Liver (tissue), 9 donors: ENCODE data around the gene PTGES. TPM values are rescaled to one million over a fixed set of nuclear protein-coding genes. Genes with fewer than 3 reads are reported as not detected.

Experiments used
- DNase-seq: peaks from one replicate; pipeline ENCODE4 v3.0.0-alpha.2; 2017; ENCODE audit warnings: low spot score
- H3K27ac ChIP-seq, 2 donors: one replicate each; pipeline ENCODE4 v1.7.0; 2013; ENCODE audit warnings: inconsistent platforms in 2 of 2, low read length in 2 of 2, control low read depth in 1 of 2, low read depth in 1 of 2, mild to moderate bottlenecking in 1 of 2
- H3K27me3 ChIP-seq, 4 donors: one replicate each; pipeline versions ENCODE4 v1.6.1 to v1.7.0; 2013; ENCODE audit warnings: low read length in 3 of 4, inconsistent platforms in 1 of 4, mild to moderate bottlenecking in 1 of 4, moderate library complexity in 1 of 4; ENCODE audit not compliant: control insufficient read depth in 4 of 4, insufficient read depth in 4 of 4
- H3K36me3 ChIP-seq, 4 donors: one replicate each; pipeline versions ENCODE4 v1.6.1 to v1.7.0; 2013; ENCODE audit warnings: low read length in 3 of 4, mild to moderate bottlenecking in 3 of 4, low read depth in 1 of 4, moderate library complexity in 1 of 4; ENCODE audit not compliant: control insufficient read depth in 4 of 4, insufficient read depth in 3 of 4
- H3K4me1 ChIP-seq, 4 donors: one replicate each; pipeline versions ENCODE4 v1.6.1 to v1.7.0; 2013; ENCODE audit warnings: low read length in 3 of 4, mild to moderate bottlenecking in 3 of 4, moderate library complexity in 1 of 4; ENCODE audit not compliant: control insufficient read depth in 4 of 4, insufficient read depth in 4 of 4
- H3K4me3 ChIP-seq, 3 donors: one replicate each; pipeline versions ENCODE4 v1.6.1 to v1.7.0; 2013; ENCODE audit warnings: low read length in 3 of 3, control low read depth in 1 of 3, low read depth in 1 of 3, mild to moderate bottlenecking in 1 of 3
- H3K9ac ChIP-seq, 2 donors: one replicate each; pipeline ENCODE4 v1.7.0; 2013; ENCODE audit warnings: low read length in 2 of 2, mild to moderate bottlenecking in 2 of 2, moderate library complexity in 2 of 2, control low read depth in 1 of 2, low read depth in 1 of 2
- H3K9me3 ChIP-seq, 4 donors: one replicate each; pipeline versions ENCODE4 v1.6.1 to v1.7.0; 2013; ENCODE audit warnings: low read length in 3 of 4; ENCODE audit not compliant: control insufficient read depth in 4 of 4
- EGR1 ChIP-seq, 2 donors: IDR thresholded peaks; 2 replicates each; pipeline ENCODE4 v1.6.1; 2016 to 2018; ENCODE audit warnings: antibody characterized with exemption in 2 of 2, low read depth in 2 of 2
- FOXA2 ChIP-seq: IDR thresholded peaks from 2 replicates; pipeline ENCODE4 v1.6.1; 2016; ENCODE audit warnings: antibody characterized with exemption
- GABPA ChIP-seq, 2 donors: IDR thresholded peaks in 1 of 2; conservative IDR thresholded peaks in 1 of 2; 2 replicates each; pipeline ENCODE4 v1.6.1; 2016; ENCODE audit warnings: antibody characterized with exemption in 2 of 2, mild to moderate bottlenecking in 1 of 2, moderate library complexity in 1 of 2
- HNF4A ChIP-seq, 2 donors: conservative IDR thresholded peaks; 2 replicates each; pipeline ENCODE4 v1.6.1; 2016; ENCODE audit warnings: antibody characterized with exemption in 2 of 2, mild to moderate bottlenecking in 2 of 2
- NR2F2 ChIP-seq: IDR thresholded peaks from 2 replicates; pipeline ENCODE4 v1.6.1; 2016; ENCODE audit warnings: antibody characterized with exemption
- RAD21 ChIP-seq, 2 donors: IDR thresholded peaks; 2 replicates each; pipeline ENCODE4 v1.6.1; 2016; ENCODE audit warnings: antibody characterized with exemption in 2 of 2, mild to moderate bottlenecking in 2 of 2
- REST ChIP-seq: IDR thresholded peaks from 2 replicates; pipeline ENCODE4 v1.6.1; 2016; ENCODE audit warnings: antibody characterized with exemption, mild to moderate bottlenecking
- RXRA ChIP-seq, 2 donors: IDR thresholded peaks; 2 replicates each; pipeline ENCODE4 v1.6.1; 2017 to 2018; ENCODE audit warnings: antibody characterized with exemption in 2 of 2, mild to moderate bottlenecking in 1 of 2
- SP1 ChIP-seq: IDR thresholded peaks from 2 replicates; pipeline ENCODE4 v1.6.1; 2018; ENCODE audit warnings: antibody characterized with exemption, mild to moderate bottlenecking
- TAF1 ChIP-seq: conservative IDR thresholded peaks from 2 replicates; pipeline ENCODE4 v1.6.1; 2016; ENCODE audit warnings: antibody characterized with exemption, mild to moderate bottlenecking
- YY1 ChIP-seq: IDR thresholded peaks from 2 replicates; pipeline ENCODE4 v1.6.1; 2016; ENCODE audit warnings: antibody characterized with exemption, mild to moderate bottlenecking
- WGBS: extraction: QIAGEN DNeasy Blood & Tissue Kit; methylation state at CpG from one replicate; pipeline ENCODE4 v1.1.7; 2013; 5-methylcytosine and 5-hydroxymethylcytosine counted together
- polyA plus RNA-seq, 2 donors: library from polyadenylated mRNA; stranded (reverse) in 1 of 2; unstranded in 1 of 2; fragments of 200-250 nt in 1 of 2; fragments of >200 nt in 1 of 2; fragmentation: Nextera tagmentation in 1 of 2; extraction: Ambion mirVana in 1 of 2; gene quantifications; one replicate each; pipeline versions ENCODE4 v1.2.1 to v1.2.3, GENCODE V29; 2013 to 2015
- total RNA-seq, 2 donors: library from RNA; depleted of rRNA; stranded (reverse); fragments of >200 nt; gene quantifications; one replicate each; pipeline ENCODE4 v1.2.3, GENCODE V29; 2014
- TF ChIP-seq, protein P1 (sequence below): IDR thresholded peaks from 2 replicates; pipeline ENCODE4 v1.6.1; 2016; ENCODE audit warnings: antibody characterized with exemption
- TF ChIP-seq, protein P2 (sequence below): IDR thresholded peaks from 2 replicates; pipeline ENCODE4 v1.6.1; 2016; ENCODE audit warnings: antibody characterized with exemption
- TF ChIP-seq, protein P3 (sequence below): IDR thresholded peaks from 2 replicates; pipeline ENCODE4 v1.6.1; 2016; ENCODE audit warnings: antibody characterized with exemption
- TF ChIP-seq, protein P4 (sequence below): fragments of 150-350 bp; IDR thresholded peaks from 2 replicates; pipeline ENCODE4 v1.5.1; 2017; ENCODE audit warnings: improper control_type of control experiment, low read depth, low read length; ENCODE audit not compliant: missing input control
- donor health status: healthy.
- donor health status: healthy.
- donor health status: healthy.
- donor health status: healthy.
- donor health status: healthy.

PTGES gene
- total and polyA plus RNA-seq, 4 donors, result 0.07 to 0.47 (median 0.17) TPM; not detected in 1

- no peak for TF ChIP-seq HNF4A (conservative IDR thresholded peaks at IDR 0.05)
- TF ChIP-seq RXRA (IDR thresholded peaks at IDR 0.05), result no peak
- TF ChIP-seq NR2F2, result no peak
- no peak for TF ChIP-seq SP1
- no peak for TF ChIP-seq YY1
- TF ChIP-seq, protein P1, sequence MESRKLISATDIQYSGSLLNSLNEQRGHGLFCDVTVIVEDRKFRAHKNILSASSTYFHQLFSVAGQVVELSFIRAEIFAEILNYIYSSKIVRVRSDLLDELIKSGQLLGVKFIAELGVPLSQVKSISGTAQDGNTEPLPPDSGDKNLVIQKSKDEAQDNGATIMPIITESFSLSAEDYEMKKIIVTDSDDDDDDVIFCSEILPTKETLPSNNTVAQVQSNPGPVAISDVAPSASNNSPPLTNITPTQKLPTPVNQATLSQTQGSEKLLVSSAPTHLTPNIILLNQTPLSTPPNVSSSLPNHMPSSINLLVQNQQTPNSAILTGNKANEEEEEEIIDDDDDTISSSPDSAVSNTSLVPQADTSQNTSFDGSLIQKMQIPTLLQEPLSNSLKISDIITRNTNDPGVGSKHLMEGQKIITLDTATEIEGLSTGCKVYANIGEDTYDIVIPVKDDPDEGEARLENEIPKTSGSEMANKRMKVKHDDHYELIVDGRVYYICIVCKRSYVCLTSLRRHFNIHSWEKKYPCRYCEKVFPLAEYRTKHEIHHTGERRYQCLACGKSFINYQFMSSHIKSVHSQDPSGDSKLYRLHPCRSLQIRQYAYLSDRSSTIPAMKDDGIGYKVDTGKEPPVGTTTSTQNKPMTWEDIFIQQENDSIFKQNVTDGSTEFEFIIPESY, result no peak
- TF ChIP-seq REST, result no peak
- no peak for TF ChIP-seq EGR1 (IDR thresholded peaks at IDR 0.05; ENCODE audit: low read depth in 2 of 2)
- no peak for TF ChIP-seq RAD21 (IDR thresholded peaks at IDR 0.05)
- TF ChIP-seq, protein P2, sequence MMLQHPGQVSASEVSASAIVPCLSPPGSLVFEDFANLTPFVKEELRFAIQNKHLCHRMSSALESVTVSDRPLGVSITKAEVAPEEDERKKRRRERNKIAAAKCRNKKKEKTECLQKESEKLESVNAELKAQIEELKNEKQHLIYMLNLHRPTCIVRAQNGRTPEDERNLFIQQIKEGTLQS, result no peak
- TF ChIP-seq, protein P3, sequence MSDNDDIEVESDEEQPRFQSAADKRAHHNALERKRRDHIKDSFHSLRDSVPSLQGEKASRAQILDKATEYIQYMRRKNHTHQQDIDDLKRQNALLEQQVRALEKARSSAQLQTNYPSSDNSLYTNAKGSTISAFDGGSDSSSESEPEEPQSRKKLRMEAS, result no peak
- TF ChIP-seq, protein P4, sequence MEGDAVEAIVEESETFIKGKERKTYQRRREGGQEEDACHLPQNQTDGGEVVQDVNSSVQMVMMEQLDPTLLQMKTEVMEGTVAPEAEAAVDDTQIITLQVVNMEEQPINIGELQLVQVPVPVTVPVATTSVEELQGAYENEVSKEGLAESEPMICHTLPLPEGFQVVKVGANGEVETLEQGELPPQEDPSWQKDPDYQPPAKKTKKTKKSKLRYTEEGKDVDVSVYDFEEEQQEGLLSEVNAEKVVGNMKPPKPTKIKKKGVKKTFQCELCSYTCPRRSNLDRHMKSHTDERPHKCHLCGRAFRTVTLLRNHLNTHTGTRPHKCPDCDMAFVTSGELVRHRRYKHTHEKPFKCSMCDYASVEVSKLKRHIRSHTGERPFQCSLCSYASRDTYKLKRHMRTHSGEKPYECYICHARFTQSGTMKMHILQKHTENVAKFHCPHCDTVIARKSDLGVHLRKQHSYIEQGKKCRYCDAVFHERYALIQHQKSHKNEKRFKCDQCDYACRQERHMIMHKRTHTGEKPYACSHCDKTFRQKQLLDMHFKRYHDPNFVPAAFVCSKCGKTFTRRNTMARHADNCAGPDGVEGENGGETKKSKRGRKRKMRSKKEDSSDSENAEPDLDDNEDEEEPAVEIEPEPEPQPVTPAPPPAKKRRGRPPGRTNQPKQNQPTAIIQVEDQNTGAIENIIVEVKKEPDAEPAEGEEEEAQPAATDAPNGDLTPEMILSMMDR, result no peak
- no peak for TF ChIP-seq GABPA (IDR thresholded peaks at IDR 0.05 in 1 of 2, conservative IDR thresholded peaks at IDR 0.05 in 1 of 2)
- no peak for TF ChIP-seq TAF1
- no peak for TF ChIP-seq FOXA2
- H3K9me3 ChIP-seq, result no peaks in the 10 kb centered on the region
- DNase-seq, result no peak
- no peak overlapping the region for H3K9ac ChIP-seq
- H3K27ac ChIP-seq, result no peak overlapping the region
- WGBS, result 59% methylated on average over 19 of the region's 19 CpGs
- H3K4me1 ChIP-seq, result peaks cover 0 to 1% (median 0%) of the 10 kb centered on the region in 4 donors
- H3K27me3 ChIP-seq, result peaks cover 0 to 4% (median 2%) of the 10 kb centered on the region in 4 donors
- no peak overlapping the region for H3K4me3 ChIP-seq
- H3K36me3 ChIP-seq, result no peaks in the 10 kb centered on the region
Measured at GRCh38 chr9:129702589-129703520, 50.0 kb downstream of the PTGES start.
